IMR-90 (cell line): ENCODE data around the gene IL36RN. TPM values are rescaled to one million over a fixed set of nuclear protein-coding genes. Genes with fewer than 3 reads are reported as not detected.

ENCODE experiments used
- ATAC-seq: fragments of 200-7000 bp; cut with Tn5 transposase; 2 replicates; pipeline ENCODE4 v1.9.1; 2020; ENCODE audit warnings: low read depth, mild to moderate bottlenecking, moderate library complexity
- BruUV-seq: library from RNA; stranded (reverse); fragments of 400-500 nt; replicated peaks from 2 replicates; lab custom pipeline; 2021; lab: Mats Ljungman, UMichigan
- CTCF ChIA-PET: fragments of 300-600 bp; formaldehyde crosslinking; extraction: SDS; loops from one replicate; lab custom pipeline; 2021; ENCODE audit warnings: antibody characterized with exemption; lab: Yijun Ruan, JAX
- POLR2A ChIA-PET: fragments of 300-600 bp; sonication (Branson Sonifier 250); formaldehyde crosslinking; loops from one replicate; lab custom pipeline; 2022; ENCODE audit warnings: antibody characterized with exemption; ENCODE audit not compliant: unreplicated experiment; lab: Charles Lee
- DNase-seq: peaks from one replicate; pipeline ENCODE4 v3.0.0; 2013
- H2AFZ ChIP-seq: replicated peaks from 2 replicates; pipeline ENCODE3; 2013; ENCODE audit warnings: low read length, mild to moderate bottlenecking; ENCODE audit not compliant: poor library complexity
- H2AK5ac ChIP-seq: 2 replicates; pipeline ENCODE4 v1.6.1; 2013; ENCODE audit warnings: low read depth, low read length, inconsistent platforms
- H2AK9ac ChIP-seq: replicated peaks from 2 replicates; pipeline ENCODE3; 2013; ENCODE audit warnings: mild to moderate bottlenecking, low read depth, low read length, moderate library complexity; ENCODE audit not compliant: poor library complexity
- H2BK120ac ChIP-seq: 2 replicates; pipeline ENCODE4 v1.6.1; 2013; ENCODE audit warnings: low read depth, low read length, inconsistent platforms
- H2BK15ac ChIP-seq: 3 replicates; pipeline ENCODE4 v1.6.1; 2013; ENCODE audit warnings: low read depth, low read length, inconsistent platforms
- H2BK20ac ChIP-seq: 2 replicates; pipeline ENCODE4 v1.6.1; 2013; ENCODE audit warnings: low read depth, mild to moderate bottlenecking, inconsistent platforms, low read length, moderate library complexity
- H2BK5ac ChIP-seq: 2 replicates; pipeline ENCODE4 v1.6.1; 2013; ENCODE audit warnings: mild to moderate bottlenecking, low read depth, low read length, inconsistent platforms; ENCODE audit not compliant: poor library complexity, severe bottlenecking
- H3K14ac ChIP-seq: replicated peaks from 2 replicates; pipeline ENCODE4 v1.6.1; 2013; ENCODE audit warnings: low read depth, low read length, inconsistent platforms
- H3K18ac ChIP-seq: 2 replicates; pipeline ENCODE4 v1.6.1; 2013; ENCODE audit warnings: low read depth, low read length, control low read depth
- H3K23ac ChIP-seq: 2 replicates; pipeline ENCODE4 v1.6.1; 2013; ENCODE audit warnings: low read depth, low read length, inconsistent platforms
- H3K27ac ChIP-seq: 2 replicates; pipeline ENCODE4 v1.5.1; 2013; ENCODE audit warnings: mild to moderate bottlenecking, control low read depth, low read length; ENCODE audit not compliant: insufficient read depth
- H3K27me3 ChIP-seq: 2 replicates; pipeline ENCODE4 v1.6.1; 2013; ENCODE audit warnings: low read length; ENCODE audit not compliant: control insufficient read depth, insufficient read depth
- H3K36me3 ChIP-seq: 2 replicates; pipeline ENCODE4 v1.6.1; 2013; ENCODE audit warnings: low read length, mixed read lengths; ENCODE audit not compliant: control insufficient read depth, insufficient read depth
- H3K4ac ChIP-seq: 2 replicates; pipeline ENCODE4 v1.6.1; 2013; ENCODE audit warnings: low read depth, low read length, inconsistent platforms
- H3K4me1 ChIP-seq: 2 replicates; pipeline ENCODE4 v1.6.1; 2013; ENCODE audit warnings: low read length, mixed read lengths; ENCODE audit not compliant: control insufficient read depth, insufficient read depth
- H3K4me2 ChIP-seq: 2 replicates; pipeline ENCODE4 v1.6.1; 2013; ENCODE audit warnings: low read depth, mild to moderate bottlenecking, control low read depth, low read length, moderate library complexity
- H3K4me3 ChIP-seq: 2 replicates; pipeline ENCODE4 v1.5.1; 2013; ENCODE audit warnings: low read depth, mild to moderate bottlenecking, control low read depth, low read length, moderate library complexity; ENCODE audit not compliant: insufficient read depth
- H3K56ac ChIP-seq: 2 replicates; pipeline ENCODE4 v1.6.1; 2013; ENCODE audit warnings: low read length, inconsistent platforms; ENCODE audit not compliant: insufficient read depth; ENCODE audit errors: extremely low read depth
- H3K79me1 ChIP-seq, 2 experiments: 2 replicates each; pipeline ENCODE4 v1.6.1; 2013; ENCODE audit warnings: low read length in 2 of 2, inconsistent platforms in 1 of 2, low read depth in 1 of 2
- H3K9ac ChIP-seq: 2 replicates; pipeline ENCODE4 v1.6.1; 2013; ENCODE audit warnings: low read depth, low read length, control low read depth
- H3K9me1 ChIP-seq: 2 replicates; pipeline ENCODE4 v1.6.1; 2013; ENCODE audit warnings: low read length, inconsistent platforms; ENCODE audit not compliant: insufficient read depth
- H3K9me3 ChIP-seq: 2 replicates; pipeline ENCODE4 v1.6.1; 2013; ENCODE audit warnings: low read length; ENCODE audit not compliant: control insufficient read depth, insufficient read depth
- H4K20me1 ChIP-seq: 2 replicates; pipeline ENCODE4 v1.6.1; 2013; ENCODE audit warnings: low read length, inconsistent platforms; ENCODE audit not compliant: insufficient read depth
- H4K5ac ChIP-seq: 2 replicates; pipeline ENCODE4 v1.6.1; 2013; ENCODE audit warnings: mild to moderate bottlenecking, low read depth, low read length, control low read depth
- H4K8ac ChIP-seq, 2 experiments: 2 replicates each; pipeline ENCODE4 v1.6.1; 2013; ENCODE audit warnings: low read depth in 2 of 2, low read length in 2 of 2, control low read depth in 1 of 2, inconsistent platforms in 1 of 2
- H4K91ac ChIP-seq: 2 replicates; pipeline ENCODE4 v1.6.1; 2013; ENCODE audit warnings: low read depth, low read length, inconsistent platforms; ENCODE audit not compliant: insufficient read depth
- BHLHE40 ChIP-seq: fragments of 150-350 bp; IDR thresholded peaks from 2 replicates; pipeline ENCODE4 v1.6.1; 2016; ENCODE audit warnings: mild to moderate bottlenecking, low read depth, low read length
- CEBPB ChIP-seq: IDR thresholded peaks from 2 replicates; pipeline ENCODE4 v1.6.1; 2012; ENCODE audit warnings: low read depth, low read length, improper control_type of control experiment
- CHD1 ChIP-seq: IDR thresholded peaks from 2 replicates; pipeline ENCODE4 v1.6.1; 2012; ENCODE audit warnings: low read depth, low read length, improper control_type of control experiment
- FOS ChIP-seq: fragments of 150-350 bp; IDR thresholded peaks from 2 replicates; pipeline ENCODE4 v1.6.1; 2016; ENCODE audit warnings: low read depth, low read length
- MAFK ChIP-seq: IDR thresholded peaks from 2 replicates; pipeline ENCODE4 v1.6.1; 2012; ENCODE audit warnings: low read depth, low read length, improper control_type of control experiment
- MAZ ChIP-seq: IDR thresholded peaks from 2 replicates; pipeline ENCODE4 v1.6.1; 2012; ENCODE audit warnings: low read depth, mild to moderate bottlenecking, low read length, improper control_type of control experiment, moderate library complexity, borderline replicate concordance
- MXI1 ChIP-seq: IDR thresholded peaks from 2 replicates; pipeline ENCODE4 v1.6.1; 2012; ENCODE audit warnings: low read depth, mild to moderate bottlenecking, low read length, moderate library complexity, borderline replicate concordance
- NFE2L2 ChIP-seq: fragments of 150-350 bp; IDR thresholded peaks from 2 replicates; pipeline ENCODE4 v1.6.1; 2016; ENCODE audit warnings: low read depth, mild to moderate bottlenecking, low read length
- POLR2A ChIP-seq: IDR thresholded peaks from 2 replicates; pipeline ENCODE4 v1.6.1; 2012; ENCODE audit warnings: mild to moderate bottlenecking, low read depth, low read length
- RAD21 ChIP-seq: IDR thresholded peaks from 2 replicates; pipeline ENCODE4 v1.6.1; 2012; ENCODE audit warnings: low read length, improper control_type of control experiment
- RCOR1 ChIP-seq: IDR thresholded peaks from 2 replicates; pipeline ENCODE4 v1.6.1; 2012; ENCODE audit warnings: mild to moderate bottlenecking, low read length, improper control_type of control experiment; ENCODE audit not compliant: insufficient replicate concordance
- RFX5 ChIP-seq: IDR thresholded peaks from 2 replicates; pipeline ENCODE4 v1.8.0; 2012; ENCODE audit warnings: low read depth, mild to moderate bottlenecking, low read length, moderate library complexity
- SMC3 ChIP-seq: fragments of 150-350 bp; IDR thresholded peaks from 2 replicates; pipeline ENCODE4 v1.6.1; 2016; ENCODE audit warnings: low read depth, mild to moderate bottlenecking, antibody characterized with exemption, low read length, moderate library complexity
- WGBS, 2 experiments: methylation state at CpG; one replicate each; pipeline versions ENCODE4 v1.1.5 to v1.1.7; 2013; ENCODE audit warnings: missing lambda C conversion rate in 2 of 2; ENCODE audit not compliant: insufficient read length in 1 of 2; ENCODE audit errors: extremely low coverage in 2 of 2; 5-methylcytosine and 5-hydroxymethylcytosine counted together
- dilution Hi-C: fragments of 300-500 bp; cut with HindIII; formaldehyde crosslinking; loops from one replicate; pipeline ENCODE4 v1.14.3; 2018; ENCODE audit warnings: low sequenced_read_pairs; ENCODE audit not compliant: unreplicated experiment
- in situ Hi-C: fragments of 300-500 bp; cut with MboI; formaldehyde crosslinking; loops from 3 replicates; pipeline ENCODE4 v1.14.3; 2019; ENCODE audit warnings: low sequenced_read_pairs, inconsistent platforms, mixed read lengths
- intact Hi-C: fragments of 100-400 bp; cut with micrococcal nuclease; formaldehyde crosslinking; loops from 2 replicates; pipeline ENCODE4 v1.10.0; 2022
- polyA plus RNA-seq, 3 experiments: library from polyadenylated mRNA; depleted of rRNA; stranded (reverse); fragments of >200 nt; gene quantifications; 2 replicates each; pipeline ENCODE4 v1.2.3, GENCODE V29; 2012; ENCODE audit warnings: low replicate concordance in 1 of 3
- total RNA-seq: library from RNA; depleted of rRNA; stranded (reverse); fragments of >200 nt; gene quantifications from 2 replicates; pipeline ENCODE4 v1.2.3, GENCODE V29; 2012
- TF ChIP-seq, protein P1 (sequence below): fragments of 150-350 bp; IDR thresholded peaks from 2 replicates; pipeline ENCODE4 v1.6.1; 2016; ENCODE audit warnings: low read depth, mild to moderate bottlenecking, low read length, moderate library complexity, borderline replicate concordance
- TF ChIP-seq, protein P2 (sequence below): fragments of 150-350 bp; IDR thresholded peaks from 2 replicates; pipeline ENCODE4 v1.6.1; 2017; ENCODE audit warnings: mild to moderate bottlenecking, antibody characterized with exemption, low read length, low read depth
- TF ChIP-seq, protein P3 (sequence below): conservative IDR thresholded peaks from 2 replicates; pipeline ENCODE4 v1.5.1; 2012; ENCODE audit warnings: mild to moderate bottlenecking, low read depth, low read length, improper control_type of control experiment

The IL36RN gene
- total and polyA plus RNA-seq, 2 of the 4 experiments (the other 2 are of a cell fraction): not detected

DNA sequence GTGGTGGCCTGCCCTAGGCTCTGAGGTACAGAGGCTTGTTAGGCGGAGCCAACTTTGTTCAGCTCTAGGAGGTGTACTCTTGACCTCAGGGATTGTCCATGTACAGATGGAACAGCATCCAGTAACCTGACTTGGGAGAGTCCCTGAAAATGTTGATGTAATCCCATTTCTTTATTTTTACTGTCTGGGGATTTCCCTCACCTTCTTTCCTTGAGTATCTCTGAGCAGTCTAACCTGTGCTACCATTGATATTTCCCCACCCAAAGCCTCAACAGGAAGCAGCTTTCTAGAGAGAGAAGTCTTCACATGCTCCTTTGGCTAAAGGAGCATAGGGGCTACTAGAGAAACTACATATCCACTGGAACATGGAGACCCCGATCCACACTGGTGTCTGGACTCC, 43.3 kb upstream of the IL36RN start:
- no peak overlapping the region for H2BK15ac ChIP-seq
- H2BK120ac ChIP-seq: no peak overlapping the region
- H2AFZ ChIP-seq: no peak overlapping the region
- no peak overlapping the region for H2BK5ac ChIP-seq
- ChIA-PET CTCF (no interaction called here), POLR2A (no interaction called here)
- no peak for ATAC-seq
- no peak overlapping the region for H3K9ac ChIP-seq
- H4K20me1 ChIP-seq: no peaks in the 10 kb centered on the region
- no peak overlapping the region for H4K8ac ChIP-seq
- intact Hi-C loops: no loop called here
- WGBS, 2 experiments: no CpG with 5 or more reads among the region's 2 CpGs
- no peaks in the 10 kb centered on the region for H3K4me1 ChIP-seq
- H3K18ac ChIP-seq: no peak overlapping the region
- no peak overlapping the region for H3K23ac ChIP-seq
- no peak overlapping the region for H3K27ac ChIP-seq
- no peak overlapping the region for H3K14ac ChIP-seq
- no peaks in the 10 kb centered on the region for H3K79me1 ChIP-seq
- no peak for DNase-seq
- H3K56ac ChIP-seq: no peak overlapping the region
- in situ Hi-C loops: no loop called here
- H2AK9ac ChIP-seq: no peak overlapping the region
- H4K91ac ChIP-seq: no peak overlapping the region
- H2AK5ac ChIP-seq: no peak overlapping the region
- no TSS peak for BruUV-seq
- dilution Hi-C loops: no loop called here
- no peaks in the 10 kb centered on the region for H3K36me3 ChIP-seq
- H3K4me2 ChIP-seq: no peak overlapping the region
- H3K4ac ChIP-seq: no peak overlapping the region
- no peak overlapping the region for H4K5ac ChIP-seq
- H3K9me3 ChIP-seq: no peaks in the 10 kb centered on the region
- no peak overlapping the region for H2BK20ac ChIP-seq
- no peak overlapping the region for H3K4me3 ChIP-seq
- TF ChIP-seq MAFK (no peak), CEBPB (no peak), RFX5 (no peak), MXI1 (no peak), BHLHE40 (no peak), POLR2A (no peak), SMC3 (no peak), RAD21 (no peak), MAZ (no peak), CHD1 (no peak), RCOR1 (no peak), FOS (no peak), NFE2L2 (no peak)
- TF ChIP-seq, protein P1, sequence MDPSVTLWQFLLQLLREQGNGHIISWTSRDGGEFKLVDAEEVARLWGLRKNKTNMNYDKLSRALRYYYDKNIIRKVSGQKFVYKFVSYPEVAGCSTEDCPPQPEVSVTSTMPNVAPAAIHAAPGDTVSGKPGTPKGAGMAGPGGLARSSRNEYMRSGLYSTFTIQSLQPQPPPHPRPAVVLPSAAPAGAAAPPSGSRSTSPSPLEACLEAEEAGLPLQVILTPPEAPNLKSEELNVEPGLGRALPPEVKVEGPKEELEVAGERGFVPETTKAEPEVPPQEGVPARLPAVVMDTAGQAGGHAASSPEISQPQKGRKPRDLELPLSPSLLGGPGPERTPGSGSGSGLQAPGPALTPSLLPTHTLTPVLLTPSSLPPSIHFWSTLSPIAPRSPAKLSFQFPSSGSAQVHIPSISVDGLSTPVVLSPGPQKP: no peak
- TF ChIP-seq, protein P2, sequence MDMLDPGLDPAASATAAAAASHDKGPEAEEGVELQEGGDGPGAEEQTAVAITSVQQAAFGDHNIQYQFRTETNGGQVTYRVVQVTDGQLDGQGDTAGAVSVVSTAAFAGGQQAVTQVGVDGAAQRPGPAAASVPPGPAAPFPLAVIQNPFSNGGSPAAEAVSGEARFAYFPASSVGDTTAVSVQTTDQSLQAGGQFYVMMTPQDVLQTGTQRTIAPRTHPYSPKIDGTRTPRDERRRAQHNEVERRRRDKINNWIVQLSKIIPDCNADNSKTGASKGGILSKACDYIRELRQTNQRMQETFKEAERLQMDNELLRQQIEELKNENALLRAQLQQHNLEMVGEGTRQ: no peak
- TF ChIP-seq, protein P3, sequence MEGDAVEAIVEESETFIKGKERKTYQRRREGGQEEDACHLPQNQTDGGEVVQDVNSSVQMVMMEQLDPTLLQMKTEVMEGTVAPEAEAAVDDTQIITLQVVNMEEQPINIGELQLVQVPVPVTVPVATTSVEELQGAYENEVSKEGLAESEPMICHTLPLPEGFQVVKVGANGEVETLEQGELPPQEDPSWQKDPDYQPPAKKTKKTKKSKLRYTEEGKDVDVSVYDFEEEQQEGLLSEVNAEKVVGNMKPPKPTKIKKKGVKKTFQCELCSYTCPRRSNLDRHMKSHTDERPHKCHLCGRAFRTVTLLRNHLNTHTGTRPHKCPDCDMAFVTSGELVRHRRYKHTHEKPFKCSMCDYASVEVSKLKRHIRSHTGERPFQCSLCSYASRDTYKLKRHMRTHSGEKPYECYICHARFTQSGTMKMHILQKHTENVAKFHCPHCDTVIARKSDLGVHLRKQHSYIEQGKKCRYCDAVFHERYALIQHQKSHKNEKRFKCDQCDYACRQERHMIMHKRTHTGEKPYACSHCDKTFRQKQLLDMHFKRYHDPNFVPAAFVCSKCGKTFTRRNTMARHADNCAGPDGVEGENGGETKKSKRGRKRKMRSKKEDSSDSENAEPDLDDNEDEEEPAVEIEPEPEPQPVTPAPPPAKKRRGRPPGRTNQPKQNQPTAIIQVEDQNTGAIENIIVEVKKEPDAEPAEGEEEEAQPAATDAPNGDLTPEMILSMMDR: no peak
- H3K27me3 ChIP-seq: peaks cover 4% of the 10 kb centered on the region
- H3K9me1 ChIP-seq: no peaks in the 10 kb centered on the region
